Effector CD4-positive, alpha-beta T cell (primary cell): ENCODE data around the gene SPATA25.

Experiments
- DNase-seq: peaks from one replicate; pipeline ENCODE4 v3.0.0-alpha.2; 2020

The SPATA25 gene

DNA sequence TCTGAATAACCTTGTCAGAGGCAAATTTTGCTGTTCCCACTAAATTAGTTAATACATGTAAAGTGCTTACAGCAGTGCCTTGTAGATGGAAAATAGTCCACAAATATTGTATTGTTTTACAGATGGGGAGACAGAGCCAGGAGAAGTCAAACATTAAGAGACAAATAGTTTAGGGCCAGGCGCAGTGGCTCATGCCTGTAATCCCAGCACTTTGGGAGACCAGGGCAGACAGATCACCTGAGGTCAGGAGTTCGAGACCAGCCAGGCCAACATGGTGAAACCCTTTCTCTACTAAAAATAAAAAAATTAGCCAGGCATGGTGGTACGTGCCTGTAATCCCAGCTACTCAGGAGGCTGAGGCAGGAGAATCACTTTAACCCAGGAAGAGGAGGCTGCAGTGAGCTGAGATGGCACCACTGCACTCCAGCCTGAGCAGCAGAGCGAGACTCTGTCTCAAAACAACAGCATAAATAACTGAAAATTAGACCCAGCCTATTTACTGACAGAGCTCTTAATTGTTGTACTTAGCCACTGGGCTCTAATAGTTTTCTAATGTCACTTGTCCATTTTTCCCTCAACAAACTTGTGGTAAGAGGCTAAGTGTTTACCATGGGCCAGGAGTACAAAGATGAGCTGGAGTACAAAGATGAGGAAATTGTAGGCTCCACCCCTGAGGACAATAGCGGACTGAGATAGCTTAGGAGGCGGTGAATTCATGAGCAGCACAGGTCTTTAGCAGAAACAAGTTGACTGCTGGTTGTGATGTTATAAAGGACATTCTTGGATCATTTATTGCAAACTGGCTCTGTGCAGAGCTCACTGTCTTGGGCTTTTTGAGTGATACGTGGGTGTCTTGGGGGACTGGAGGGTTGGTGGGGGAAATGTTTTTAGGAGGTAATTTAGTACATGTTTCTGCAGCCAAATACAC lies 23.6 kb downstream of the SPATA25 start:
- DNase-seq = no peak

DNA sequence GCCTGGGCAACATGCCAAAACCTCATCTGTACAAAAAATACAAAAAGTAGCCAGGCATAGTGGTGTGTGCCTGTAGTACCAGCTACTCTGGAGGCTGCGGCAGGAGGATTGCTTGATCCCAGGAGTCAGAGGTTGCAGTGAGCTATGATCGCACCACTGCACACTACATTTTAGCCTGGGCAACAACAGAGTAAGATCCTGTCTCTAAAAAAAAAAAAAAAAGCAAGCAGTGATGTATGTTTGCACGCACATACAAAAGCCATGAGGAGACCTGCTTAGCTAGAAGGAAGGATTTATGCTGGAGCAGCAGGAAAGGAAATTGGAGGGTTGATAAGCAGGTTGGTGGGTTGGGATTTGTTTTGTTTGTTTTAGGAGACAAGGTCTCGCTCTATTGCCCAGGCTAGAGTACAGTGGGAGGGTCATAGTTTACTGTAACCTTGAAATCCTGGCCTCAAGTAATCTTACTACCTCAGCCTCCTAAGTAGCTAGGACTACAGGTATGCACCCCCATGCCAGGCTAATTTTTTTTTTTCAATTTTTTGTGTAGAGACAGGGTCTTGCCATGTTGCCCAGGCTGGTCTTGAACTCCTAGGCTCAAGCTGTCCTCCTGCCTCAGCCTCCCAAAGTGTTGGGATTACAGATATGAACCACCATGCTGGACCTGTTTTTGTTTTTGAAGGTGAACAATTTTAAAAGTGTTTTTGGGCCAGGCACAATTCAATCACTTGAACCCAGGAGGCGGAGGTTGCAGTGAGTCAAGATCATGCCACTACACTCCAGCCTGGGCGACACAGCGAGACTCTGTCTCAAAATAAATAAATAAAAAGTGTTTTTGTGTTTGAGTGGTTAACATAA lies 26.0 kb downstream of the SPATA25 start:
- no peak for DNase-seq

DNA sequence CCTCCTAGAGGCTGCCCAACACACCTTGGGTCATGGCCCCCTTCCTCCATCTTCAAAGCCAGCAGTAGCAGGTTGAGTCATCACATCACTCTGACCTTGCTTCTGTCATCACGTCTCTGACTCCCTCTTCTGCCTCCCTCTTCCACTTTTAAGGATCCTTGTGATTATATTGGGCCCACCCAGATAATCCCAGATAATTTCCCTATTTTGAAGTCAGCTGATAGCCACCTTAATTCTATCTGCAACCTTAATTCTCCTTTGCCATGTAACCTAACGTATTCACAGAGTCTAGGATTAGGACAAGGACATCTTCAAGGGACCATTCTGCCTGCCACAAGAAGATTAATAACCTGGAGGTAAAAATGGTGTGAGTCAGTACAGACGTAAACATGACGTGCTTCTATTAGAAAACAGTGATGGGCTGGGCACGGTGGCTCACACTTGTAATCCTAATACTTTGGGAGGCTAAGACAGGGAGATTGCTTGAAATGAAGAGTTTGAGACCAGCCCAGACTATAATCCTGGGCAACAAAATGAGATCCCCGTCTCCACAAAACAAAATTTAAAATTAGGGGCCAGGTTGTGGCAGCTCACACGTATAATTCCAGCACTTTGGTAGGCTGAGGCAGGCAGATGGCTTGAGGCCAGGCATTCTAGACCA lies 26.7 kb downstream of the SPATA25 start:
- DNase-seq = no peak

DNA sequence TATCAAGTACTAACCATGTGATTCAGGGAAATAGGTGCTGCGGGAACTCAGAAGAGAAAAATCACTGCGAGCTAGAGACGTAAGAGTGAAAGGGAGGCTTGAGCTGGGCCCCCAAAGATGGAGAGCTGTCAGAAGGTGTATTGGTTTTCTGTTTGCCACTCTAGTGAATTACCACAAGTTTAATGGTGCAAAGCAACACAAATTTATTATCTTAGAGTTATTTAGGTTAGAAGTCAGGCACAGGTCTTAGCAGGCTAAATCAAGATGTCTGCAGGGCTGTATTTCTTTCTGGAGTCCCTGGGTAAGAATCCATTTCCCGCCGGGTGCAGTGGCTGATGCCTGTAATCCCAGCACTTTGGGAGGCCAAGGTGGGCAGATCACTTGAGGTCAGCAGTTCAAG lies 27.5 kb downstream of the SPATA25 start:
- DNase-seq = no peak

DNA sequence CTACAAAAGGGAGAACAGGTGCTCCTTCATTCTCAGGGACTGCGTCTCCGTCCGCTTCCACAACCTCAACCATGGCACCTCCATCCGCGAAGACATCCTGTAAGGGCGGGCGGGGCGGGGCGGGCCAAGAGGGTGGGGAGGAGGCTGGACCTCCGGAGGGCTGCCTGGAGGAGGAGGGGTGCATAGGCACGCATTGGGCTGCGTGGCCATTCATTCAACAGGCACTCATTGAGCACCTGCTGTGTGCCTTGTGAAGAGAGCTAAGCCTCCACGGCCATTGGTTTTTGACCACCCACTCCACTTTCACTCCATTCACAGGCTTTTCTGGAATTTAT lies 29.6 kb downstream of the SPATA25 start:
- no peak for DNase-seq

DNA sequence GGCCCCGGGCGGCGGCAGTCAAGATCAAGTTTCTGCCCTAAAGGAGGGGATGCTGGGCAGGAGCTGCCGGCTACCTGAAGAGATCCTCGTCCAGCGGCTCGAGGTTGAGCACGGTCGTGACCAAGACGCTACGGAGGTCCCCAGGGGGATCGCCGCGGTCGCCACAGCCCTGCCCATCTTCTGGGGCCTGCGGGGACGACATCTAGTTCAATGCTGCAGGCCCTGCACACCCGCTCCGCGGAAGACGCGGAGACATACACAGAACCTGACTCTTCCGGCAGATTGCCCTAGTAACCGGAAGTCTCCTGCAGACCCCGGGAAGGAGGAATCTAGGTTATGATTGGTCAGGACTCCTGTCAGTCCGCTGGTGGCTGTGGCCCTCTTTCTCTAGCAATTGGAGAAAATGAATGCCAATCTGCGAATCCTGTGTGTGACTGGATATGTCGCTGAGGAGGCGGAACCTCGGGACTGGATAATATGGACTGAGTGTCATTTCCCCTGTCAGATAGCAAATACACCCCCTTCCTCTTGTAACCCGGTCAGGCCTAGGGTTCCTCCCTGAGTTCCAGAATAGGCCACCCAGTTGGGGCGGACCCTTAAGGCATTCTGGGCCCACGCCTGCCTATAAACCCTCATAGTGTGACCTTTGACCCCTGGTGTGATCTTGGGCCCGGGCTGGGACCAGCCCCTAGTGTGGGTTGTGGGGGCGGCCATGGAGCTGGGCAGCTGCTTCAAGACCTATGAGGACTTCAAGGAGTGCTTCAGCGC lies 30.1 kb downstream of the SPATA25 start, which contains the start of the genes ACOT8 and ZSWIM3:
ACOT8 (minus strand) TSS at position 279 of the 768 bp plus-strand sequence; CDS start at position 202, 77 bp downstream.
ZSWIM3 (plus strand) TSS at position 501 of the 768 bp plus-strand sequence; CDS start at position 713, 212 bp downstream.
- peak; percentile 94 for DNase-seq

DNA sequence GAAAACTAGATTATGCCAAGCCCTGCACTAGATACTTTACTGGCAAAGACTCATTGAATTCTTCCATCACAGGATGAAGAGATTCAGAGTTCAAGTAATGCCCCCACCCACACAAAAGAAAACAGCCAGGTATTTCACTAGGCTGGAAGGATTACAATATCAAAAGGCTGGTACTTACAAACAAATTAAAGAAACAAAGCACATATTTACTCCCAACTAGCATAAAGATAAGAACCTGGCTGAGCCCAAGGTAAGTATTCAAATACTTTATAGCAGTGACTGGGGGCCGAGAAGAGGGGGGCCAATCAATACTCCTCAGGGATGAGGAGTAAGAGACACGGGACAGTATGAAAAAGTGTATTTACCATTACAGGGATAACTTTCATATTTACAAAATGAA lies 33.9 kb downstream of the SPATA25 start:
- DNase-seq = no peak

DNA sequence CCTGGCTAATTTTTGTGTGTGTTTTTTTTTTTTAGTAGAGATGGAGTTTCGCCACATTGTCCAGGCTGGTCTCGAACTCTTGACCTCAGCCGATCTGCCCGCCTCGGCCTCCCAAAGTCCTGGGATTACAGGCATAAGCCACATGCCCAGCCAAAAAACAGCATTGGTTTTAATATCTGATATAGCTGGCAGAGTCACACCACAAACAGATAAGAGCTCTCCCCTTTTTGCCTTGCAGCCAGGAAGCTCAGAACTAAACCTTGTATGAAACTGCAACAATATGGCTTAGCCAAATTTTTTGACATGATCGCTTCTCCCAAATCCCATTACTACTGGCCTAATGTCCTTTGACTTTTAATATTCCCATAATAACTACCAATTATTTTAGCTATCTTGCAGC lies 35.1 kb downstream of the SPATA25 start:
- no peak for DNase-seq

DNA sequence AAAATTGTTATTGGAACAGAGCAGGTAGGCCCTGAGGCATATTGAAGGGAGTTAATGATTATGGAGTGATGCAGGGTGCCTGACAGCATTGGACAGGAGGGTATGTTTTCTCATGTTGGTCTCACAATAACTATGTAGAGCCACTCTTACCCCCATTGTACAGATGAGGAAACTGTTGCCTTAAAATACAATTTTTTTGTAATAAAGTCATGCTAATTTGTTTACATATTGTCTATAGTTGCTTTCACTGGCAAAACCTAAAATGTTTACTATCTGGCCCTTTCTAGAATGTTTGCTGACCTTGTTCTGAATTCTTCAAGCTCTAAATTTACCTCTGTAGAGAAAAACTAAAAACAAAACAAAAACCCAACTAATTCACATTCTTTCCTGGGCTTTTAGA lies 35.9 kb downstream of the SPATA25 start:
- no peak for DNase-seq

DNA sequence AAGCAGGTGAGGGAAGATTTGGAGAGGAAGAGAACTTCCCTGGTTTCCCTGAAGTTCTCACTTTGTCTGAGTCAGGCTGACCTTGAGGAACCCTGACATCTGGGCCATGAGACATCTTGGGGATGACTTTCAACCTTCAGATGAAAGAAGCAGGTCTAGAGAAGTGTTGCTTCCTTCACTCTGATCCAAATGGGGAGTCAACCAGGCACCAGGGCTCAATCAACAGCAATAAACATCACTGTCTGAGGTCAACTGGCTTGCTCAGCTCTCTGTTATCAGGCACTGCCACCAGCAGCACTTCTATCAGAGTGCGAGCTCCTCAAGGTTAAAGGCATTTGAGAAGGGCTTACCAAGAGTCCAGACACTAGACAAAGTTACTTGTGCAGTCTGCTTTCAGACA lies 36.5 kb downstream of the SPATA25 start:
- DNase-seq = no peak

DNA sequence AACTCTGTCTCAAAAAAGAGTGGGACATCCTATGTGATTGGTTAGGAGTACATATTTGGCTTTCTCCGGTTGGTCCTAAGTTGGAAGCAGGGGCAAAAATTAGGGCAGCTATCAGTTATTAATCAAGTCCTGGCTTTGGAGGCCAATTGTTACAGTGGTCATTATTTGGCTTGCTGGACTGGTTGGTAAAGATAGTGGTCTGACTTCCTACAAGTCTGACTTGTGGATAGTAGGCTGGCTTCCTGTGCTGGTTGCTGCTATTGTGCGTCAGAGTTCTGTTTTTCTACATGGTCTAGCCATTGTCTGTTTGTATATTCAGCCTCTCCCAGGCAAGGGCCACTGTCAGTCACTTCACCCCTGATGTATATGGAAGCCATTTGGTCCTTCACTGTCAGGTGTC lies 37.2 kb downstream of the SPATA25 start:
- DNase-seq = no peak

DNA sequence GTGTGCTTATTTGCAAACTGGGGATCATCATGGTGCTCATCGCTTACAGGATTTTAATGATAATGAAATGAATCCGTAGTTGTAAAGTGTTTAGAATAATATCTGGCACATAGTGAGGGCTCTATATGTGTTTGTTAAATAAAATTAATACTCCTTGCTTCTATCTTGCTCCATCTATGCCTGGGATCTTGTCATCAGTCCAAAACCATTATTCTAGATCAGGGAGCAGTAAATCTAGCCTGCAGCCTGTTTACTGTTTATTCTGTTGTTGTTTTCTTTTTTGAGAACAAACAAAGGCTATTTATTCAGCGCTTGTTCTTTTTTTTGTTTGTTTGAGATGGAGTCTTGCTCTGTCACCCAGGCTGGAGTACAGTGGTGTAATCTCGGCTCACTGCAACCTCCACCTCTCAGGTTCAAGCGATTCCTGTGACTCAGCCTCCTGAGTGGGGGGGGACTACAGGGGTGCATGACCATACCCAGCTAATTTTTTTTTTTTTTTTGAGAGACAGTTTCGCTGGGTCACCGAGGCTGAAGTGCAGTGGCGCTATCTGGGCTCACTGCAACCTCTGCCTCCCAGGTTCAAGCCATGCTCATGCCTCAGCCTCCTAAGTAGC lies 38.3 kb downstream of the SPATA25 start:
- no peak for DNase-seq

DNA sequence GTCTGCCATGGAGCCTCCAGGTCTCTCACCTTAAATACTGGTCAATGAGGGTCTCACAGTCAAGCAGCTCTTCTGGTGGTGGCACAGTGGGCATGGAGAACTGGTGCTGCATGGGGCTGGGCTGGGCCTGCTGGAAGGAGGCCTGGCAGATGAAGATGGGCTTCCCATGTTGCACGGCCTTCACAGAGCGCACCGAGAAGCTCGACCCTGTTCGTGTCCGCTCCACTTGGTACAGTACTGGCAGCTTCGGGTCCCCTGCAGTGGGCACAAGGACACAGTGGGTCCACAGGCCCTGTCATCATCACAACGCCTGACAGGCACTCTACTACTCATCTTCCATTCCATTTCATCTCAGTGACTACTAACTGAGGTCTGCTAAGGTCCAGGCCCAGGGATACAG lies 39.0 kb downstream of the SPATA25 start:
- DNase-seq = no peak

DNA sequence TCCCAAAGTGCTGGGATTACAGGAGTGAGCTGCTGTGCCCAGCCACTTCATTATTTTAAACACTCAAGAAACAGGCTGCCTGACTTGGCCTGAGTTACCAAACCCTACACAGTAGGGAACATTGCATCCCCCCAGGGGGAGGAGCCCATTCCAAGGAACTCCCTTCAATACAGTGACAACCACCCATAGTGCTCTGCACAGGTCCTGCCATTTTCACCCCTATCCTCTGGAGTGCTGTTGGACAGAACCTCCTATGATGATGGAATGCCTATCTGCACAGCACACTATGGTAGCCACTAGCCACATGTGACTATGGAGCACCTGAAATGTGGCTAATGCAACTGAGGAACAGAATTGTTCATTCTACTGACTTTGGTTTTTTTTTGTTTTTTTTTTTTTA lies 42.0 kb downstream of the SPATA25 start:
- DNase-seq = no peak

DNA sequence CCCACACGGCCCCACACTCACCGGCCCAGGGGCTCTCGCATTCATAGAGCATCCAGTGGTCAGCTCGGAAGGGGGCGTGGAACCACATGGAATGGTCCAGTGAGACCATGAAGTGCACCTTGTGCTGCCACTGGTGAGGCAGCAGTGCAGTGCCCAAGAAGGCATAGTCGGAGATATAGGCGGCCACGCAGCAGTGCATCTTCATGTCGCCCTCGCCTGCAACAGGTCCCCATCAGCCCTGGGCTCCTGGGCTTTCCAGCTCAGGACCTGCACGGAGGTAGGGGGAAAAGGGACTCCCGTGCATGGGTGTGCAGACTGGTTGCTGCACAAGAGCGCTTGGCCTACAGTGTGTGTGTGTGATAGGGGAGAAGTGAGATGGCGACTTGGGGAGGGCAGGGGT lies 43.9 kb downstream of the SPATA25 start:
- no peak for DNase-seq

DNA sequence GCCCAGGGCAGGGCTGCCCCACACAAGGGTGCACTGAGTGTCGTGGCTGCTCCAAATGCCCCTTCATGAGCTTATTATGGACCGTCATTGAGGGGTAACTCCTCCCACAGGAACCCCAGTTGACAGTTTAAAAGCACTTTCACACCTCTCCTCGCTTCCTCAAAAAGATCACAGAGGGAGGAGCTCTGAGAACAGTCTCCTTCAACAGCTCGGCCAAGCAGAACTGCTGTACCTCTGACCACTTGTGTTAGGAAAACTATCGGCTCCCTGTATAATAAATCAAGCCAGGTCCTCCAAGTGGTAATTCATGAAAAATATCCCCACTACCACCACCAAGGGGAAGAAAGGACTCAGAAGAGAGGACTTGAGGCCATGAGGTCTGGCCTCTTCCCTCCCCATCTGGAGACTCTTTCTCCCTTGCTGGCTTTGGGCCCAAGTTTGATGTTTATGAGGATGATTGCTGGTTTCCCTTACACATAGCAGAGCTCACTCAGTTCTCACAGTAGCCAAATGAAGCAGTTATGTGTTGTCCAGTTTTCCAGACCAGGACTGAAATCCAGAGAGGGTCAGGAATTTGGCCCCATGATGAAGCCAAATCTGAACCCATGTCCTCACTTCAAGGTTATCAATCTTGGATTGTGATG lies 45.1 kb downstream of the SPATA25 start:
- no peak for DNase-seq

DNA sequence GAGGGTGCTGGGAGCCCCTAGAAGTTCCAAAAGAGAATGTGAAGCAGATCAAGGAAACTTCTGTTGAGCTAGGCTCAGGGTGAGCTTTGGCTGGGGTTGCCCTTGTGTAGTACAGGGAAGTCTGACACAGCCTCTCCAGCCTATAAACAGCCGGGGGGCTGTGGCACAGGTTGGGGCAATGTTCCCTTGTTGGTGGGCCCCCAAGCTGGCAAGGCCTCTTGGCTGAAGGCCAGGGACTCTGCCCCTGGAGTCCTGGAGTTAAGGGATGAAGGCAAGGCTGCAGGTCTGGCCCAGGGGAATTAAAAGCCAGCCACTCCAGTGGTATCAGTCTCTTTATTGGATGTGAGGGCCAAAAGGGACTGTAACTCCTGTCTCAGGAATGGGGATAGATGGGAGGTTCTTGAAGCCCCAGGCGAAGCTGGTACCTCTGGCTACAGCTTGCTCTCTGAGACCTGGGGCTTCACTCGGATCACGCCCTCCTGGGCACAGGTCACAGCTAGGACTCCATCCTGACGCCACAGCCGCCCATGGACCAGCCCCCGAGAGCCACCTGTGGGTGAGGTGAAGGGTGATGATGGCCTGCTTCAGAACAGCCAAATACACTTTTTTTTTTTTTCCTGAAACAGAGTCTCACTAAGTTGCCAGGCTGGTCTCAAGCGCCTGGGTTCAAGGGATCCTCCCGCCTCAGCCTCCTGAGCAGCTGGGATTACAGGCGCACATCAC lies 45.9 kb downstream of the SPATA25 start:
- DNase-seq = no peak

DNA sequence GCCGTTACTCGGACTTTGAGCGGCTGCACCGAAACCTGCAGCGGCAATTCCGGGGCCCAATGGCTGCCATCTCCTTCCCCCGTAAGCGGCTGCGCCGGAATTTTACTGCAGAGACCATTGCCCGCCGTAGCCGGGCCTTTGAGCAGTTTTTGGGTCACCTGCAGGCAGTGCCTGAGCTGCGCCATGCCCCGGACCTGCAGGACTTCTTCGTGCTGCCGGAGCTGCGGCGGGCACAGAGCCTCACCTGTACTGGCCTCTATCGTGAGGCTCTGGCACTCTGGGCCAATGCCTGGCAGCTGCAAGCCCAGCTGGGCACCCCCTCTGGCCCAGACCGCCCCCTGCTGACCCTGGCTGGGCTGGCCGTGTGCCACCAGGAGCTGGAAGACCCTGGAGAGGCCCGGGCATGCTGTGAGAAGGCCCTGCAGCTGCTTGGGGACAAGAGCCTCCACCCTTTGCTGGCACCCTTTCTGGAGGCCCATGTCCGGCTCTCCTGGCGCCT lies 46.7 kb downstream of the SPATA25 start:
- DNase-seq = no peak

DNA sequence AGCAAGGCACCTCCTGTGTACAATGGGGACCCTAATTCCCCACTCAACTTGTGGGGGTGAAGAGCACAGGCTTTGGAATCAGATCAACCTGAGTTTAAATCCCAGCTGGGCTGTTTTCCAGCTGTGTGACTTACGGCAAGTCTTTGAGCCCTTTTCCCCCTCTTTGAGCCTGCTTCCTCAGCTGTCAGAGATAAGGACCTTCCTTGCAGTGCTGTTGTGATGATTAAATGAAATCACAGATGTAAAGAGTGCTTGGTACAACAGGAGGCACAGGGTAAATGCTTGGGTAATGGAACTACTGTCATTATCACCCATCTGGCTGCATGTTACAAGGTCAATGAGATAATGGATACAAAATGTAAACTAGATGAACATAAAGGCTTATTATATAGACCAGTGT lies 50.6 kb downstream of the SPATA25 start:
- no peak for DNase-seq
